ENCODE results near the gene NOP56. TPM values are rescaled to one million over a fixed set of nuclear protein-coding genes. Genes with fewer than 3 reads are reported as not detected.

NOP56 gene
- polyA plus RNA-seq, 5 donors, result 202 to 234 (median 211) TPM

DNA sequence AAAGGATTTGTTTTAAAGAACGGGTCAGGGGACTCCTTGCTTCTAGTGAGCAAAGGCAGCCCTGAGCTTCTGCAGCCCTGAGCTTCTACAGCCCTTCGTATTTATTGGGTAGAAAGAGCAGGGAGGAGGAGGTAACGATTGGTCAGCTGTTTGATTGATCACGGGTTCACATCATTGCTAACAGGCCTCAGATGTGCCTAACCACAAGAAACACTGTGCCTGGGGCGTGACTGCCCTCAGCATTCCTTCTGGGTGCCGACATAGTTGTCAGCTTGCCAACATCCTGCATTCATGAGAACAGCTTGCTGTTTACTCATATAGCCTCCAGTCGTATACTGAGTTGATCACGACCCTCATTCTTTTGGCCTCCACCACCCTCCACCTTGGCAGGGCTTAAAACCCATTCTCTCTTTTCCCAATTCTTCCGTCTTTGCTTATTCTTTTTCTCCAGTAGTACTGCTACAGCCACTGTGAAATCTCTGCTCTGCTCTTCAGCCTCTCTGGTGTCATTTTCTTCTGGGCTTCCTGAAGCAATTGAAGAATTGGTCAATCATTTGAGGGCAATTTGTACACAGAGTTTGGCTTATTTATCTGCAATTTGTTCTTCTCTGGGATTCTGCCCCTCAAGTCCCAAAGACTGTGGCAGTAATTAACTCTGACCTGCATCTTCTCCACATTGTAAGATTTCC lies 25.4 kb upstream of the NOP56 start:
- no peak for DNase-seq

DNA sequence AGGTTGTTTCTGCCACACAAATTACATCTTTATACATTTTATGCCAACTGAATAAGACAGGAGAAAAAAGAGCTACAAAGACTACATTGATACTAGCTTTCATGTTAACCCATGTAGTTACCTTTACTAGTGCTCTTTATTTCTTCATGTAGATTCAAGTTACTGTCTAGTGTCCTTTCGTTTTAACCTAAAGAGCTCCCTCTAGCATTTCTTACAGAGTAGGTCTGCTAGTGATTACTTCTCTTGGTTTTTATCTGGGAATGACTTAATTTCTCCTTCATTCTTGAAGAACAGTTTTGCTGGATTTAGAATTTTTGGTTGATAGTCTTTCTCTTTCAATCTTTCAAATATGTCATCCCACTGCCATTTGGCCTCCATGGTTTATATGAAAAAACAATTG lies 21.2 kb upstream of the NOP56 start:
- no peak for DNase-seq

DNA sequence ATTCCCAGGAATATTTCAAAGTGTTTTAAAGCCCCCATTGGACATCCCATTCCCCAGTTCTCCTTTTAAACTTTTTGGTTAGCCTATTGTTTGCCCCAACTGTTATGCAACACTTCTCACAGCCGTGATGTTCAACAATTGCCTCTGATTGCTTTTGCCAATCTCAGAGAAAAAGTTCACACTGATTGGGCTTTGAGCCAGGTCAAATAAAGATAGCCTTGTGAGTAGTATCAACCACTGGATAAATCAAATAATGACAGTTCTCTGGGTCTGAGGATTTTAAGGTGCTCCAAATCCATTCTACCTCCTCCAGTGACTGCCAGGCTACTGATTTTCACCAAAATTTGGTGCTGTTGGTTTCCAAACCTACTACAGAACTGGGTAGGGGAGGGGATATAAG lies 19.1 kb upstream of the NOP56 start:
- DNase-seq, result no peak

DNA sequence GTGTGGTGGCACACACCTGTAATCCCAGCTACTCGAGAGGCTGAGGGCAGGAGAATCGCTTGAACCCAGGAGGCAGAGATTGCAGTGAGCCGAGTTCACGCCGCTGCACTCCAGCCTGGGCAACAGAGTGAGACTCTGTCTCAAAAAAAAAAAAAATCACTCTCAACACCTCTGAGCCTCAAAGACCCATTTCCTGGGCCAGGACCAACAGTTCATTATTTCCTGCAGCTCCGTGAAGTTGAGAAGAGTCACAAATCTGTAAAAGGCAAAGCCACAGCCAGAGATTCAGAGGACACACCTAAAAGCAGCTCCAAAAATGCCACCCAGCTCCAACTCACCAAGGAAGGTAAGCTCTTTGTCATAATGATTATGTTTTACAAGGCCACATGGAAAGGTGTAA lies 15.2 kb upstream of the NOP56 start:
- DNase-seq, result no peak

DNA sequence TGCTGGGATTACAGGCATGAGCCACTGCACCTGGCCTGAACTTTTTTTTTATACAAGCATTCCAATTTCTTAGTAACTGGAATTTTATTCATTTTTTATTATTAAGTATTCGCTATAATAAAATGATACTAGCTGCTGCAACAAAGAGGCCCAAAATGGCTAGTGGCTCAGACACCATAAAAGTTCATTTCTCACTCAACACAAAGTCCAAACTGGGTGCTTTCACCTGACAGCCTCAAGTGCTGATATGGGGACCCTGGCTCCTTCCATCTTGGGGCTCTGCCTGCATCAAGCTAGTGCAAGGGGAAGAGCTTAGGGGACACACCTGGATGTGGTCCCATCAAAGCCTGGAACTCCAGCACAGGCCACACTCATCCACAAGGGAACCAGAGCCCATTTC lies 12.2 kb upstream of the NOP56 start:
- no peak for DNase-seq

DNA sequence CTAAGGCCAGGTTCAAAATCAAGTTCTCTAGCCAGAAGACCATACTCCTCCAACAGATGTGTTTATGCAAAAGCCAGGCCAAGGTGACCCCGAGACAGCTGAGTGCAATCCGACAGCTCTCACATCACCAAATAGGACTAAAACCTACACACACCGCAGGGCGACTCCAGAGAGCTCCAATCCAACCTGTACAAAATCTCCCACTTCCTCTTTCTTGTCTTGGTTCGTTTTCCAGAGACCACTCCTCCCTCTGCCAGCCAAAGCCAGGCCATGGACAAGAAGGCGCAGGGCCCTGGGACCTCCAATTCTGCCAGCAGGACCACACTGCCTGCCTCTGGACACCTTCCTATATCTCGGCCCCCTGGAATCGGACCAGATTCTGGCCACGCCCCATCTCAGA lies 11.5 kb upstream of the NOP56 start:
- DNase-seq, result no peak

DNA sequence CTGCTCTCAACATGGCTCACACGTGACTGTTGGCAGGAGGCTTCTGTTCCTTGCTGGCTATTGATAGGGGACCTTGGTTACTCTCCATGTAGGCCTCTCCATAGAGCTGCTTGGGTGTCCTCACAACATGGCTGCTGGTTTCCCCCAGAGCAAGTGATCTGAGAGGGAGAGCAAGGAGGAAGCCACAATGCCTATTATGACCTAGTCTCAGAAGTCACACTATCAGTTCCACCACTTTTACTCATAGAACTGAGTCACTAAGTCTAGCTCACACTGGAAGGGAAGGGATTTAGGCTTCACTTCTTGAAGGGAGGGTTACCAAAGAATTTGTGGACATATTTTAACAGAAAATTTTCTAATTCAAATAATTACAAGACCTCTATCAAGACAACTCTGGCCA lies 8.7 kb upstream of the NOP56 start:
- no peak for DNase-seq

DNA sequence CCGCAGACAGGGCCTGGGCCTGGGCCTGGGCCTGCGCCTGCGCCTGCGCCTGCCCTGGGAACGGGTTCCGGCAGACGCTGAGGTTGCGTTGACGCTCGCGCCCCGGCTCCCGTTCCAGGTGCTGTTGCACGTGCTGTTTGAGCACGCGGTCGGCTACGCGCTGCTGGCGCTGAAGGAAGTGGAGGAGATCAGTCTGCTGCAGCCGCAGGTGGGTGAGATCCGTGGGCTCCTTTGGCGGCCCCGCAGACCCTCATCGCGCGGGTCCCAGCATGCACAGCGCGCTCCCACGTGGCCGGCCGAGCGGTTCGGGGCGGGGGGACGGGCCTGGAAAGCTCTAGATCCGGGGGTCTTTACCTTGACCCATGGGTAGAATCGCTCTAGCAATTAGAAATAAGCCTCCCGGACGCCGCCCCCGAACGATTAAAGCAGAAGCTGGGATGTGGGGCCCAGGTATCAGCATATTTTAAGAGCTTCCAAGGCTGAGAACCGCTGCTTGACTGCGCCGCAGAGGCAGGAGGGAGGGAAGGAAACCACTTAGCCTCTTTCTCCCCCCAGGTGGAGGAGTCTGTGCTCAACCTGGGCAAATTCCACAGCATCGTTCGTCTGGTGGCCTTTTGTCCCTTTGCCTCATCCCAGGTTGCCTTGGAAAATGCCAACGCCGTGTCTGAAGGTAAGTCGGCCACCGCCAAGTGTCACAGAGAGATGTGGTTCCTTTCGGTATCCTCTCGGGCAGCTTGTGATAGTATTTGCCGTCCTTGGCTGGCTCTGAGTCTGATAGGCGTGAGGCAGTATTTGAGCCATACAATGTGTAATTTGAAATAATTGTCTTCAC lies 508 bp downstream of the NOP56 start:
- DNase-seq, result no peak

DNA sequence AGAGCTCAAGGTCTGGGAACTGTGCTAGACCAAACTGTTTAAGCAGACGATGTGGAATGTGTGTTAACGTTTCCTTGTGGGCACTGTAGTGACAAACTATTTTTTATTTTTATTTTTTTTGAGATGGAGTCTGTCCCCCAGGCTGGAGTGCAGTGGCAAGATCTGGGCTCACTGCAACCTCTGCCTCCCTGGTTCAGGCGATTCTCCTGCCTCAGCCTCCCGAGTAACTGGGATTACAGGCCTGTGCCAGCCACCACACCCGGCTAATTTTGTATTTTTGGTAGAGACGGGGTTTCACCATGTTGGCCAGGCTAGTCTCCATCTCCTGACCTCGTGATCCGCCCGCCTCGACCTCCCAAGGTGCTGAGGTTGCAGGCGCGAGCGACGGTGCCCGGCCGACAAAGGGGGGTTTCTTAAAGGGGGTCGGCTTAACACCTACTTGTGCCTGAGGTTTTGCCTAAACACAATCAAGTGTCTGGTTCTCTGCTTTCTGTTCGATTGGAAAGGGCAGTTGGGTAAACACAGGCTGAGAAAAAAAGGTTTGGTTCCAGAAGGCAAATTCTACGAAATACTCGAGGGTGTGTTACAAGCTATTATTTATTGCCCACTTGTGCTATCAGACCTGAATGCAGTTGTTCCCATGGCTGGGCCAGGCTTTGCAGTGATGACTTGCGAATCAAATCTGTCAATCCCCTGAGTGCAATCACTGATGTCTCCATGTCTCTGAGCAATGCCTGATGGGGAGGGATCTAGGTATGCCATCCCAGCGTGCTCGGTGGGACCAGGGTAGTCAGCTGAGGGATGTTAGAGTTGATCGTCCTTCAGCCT lies 1.3 kb downstream of the NOP56 start:
- no peak for DNase-seq

DNA sequence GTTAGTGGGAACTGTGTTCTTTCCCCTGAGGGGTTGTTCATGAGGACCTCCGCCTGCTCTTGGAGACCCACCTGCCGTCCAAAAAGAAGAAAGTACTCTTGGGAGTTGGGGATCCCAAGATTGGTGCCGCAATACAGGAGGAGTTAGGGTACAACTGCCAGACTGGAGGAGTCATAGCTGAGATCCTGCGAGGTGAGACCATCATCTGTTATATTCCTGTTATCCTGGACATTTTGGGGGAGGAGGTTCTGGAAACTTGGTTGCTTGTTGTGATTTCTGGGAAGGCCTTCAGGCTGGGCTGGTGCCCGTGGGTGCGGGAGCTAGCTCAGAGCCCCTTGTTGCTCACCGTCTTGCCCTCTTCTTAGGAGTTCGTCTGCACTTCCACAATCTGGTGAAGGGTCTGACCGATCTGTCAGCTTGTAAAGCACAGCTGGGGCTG lies 2.0 kb downstream of the NOP56 start:
- no peak for DNase-seq

DNA sequence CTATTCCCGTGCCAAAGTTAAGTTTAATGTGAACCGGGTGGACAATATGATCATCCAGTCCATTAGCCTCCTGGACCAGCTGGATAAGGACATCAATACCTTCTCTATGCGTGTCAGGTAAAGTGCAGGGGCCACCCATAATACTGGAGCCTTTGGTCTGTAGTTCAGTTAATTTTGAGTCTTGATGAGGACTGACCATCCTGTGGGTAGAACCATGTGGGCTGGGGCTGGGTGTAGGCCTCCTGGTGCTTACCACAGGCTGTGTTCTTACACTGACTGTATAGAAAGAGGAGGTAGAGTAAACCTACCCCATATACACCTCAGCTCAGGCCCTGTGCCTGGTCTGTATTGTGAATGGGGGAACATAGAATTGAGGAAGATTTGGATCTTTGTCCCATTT lies 2.4 kb downstream of the NOP56 start:
- no peak for DNase-seq

DNA sequence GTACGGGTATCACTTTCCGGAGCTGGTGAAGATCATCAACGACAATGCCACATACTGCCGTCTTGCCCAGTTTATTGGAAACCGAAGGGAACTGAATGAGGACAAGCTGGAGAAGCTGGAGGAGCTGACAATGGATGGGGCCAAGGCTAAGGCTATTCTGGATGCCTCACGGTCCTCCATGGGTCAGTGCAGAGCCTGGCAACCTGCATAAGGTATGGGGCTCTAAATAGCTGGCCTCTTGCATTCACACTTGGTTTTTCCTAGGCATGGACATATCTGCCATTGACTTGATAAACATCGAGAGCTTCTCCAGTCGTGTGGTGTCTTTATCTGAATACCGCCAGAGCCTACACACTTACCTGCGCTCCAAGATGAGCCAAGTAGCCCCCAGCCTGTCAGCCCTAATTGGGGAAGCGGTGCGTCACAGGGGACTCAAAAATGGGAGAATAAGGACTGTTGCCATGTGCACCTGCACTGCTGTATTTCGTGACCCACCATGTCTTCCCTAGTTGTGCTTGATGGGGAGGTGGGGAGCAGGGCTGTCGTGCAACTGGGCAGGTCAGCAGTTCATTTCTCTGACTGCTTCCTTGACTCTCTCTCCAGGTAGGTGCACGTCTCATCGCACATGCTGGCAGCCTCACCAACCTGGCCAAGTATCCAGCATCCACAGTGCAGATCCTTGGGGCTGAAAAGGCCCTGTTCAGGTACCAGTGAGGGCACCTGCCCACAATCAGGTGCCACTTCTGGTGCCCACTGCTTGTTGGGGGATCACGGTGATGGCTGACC lies 3.1 kb downstream of the NOP56 start:
- no peak for DNase-seq

DNA sequence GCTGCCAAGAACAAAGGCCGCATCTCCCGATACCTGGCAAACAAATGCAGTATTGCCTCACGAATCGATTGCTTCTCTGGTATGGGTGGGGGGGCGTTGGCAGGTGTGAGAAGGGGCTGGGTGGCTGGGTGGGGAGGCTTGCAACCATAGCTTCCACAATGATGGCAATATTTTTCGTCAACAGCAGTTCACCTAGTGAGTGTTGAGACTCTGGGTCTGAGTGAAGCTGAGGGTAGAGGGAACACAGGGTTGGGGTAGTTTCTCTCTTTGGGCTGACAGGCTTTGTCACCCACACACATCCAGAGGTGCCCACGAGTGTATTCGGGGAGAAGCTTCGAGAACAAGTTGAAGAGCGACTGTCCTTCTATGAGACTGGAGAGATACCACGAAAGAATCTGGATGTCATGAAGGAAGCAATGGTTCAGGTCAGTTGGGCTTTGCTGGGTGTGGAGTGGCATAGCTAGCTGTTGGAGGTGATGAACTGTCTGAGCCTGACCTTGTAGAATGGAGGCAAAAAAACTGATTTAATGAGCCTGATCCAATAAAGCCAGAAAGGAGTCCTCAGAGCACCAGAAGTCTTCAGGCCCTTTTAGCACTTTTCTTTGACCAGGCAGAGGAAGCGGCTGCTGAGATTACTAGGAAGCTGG lies 4.2 kb downstream of the NOP56 start:
- no peak for DNase-seq

DNA sequence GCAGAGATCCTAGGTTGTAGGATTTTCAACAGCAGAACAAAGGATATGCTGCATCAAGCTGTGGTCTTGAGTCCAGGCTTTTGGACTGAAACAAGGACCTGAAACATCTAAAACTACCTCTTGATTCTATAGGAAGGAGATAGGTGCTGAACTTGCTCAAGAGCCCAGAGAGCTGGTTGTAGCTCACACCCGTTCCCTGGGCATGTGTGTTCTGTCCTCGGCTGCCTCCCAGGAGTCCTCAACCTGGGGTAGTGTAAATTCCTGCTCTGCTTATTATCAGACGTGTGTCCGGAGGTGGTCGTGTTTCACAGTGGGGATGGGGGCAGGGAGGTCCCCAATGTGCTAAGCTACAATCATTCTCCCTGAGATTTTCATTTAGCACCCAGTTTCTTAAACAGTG lies 4.8 kb downstream of the NOP56 start:
- no peak for DNase-seq

DNA sequence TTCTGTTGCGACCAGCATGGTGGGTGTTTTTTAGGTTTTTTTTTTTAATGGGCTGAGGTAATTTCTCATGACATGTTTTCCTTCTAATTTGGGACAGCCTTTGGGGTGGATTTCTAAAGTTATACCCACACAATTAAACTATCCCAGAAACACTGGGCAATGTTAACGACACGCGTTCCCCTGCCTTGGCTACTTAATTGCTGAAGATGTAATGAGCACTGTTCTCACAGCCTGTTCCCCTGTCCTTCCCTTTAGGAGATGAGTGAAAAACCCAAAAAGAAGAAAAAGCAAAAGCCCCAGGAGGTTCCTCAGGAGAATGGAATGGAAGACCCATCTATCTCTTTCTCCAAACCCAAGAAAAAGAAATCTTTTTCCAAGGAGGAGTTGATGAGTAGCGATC lies 5.2 kb downstream of the NOP56 start:
- DNase-seq, result no peak

DNA sequence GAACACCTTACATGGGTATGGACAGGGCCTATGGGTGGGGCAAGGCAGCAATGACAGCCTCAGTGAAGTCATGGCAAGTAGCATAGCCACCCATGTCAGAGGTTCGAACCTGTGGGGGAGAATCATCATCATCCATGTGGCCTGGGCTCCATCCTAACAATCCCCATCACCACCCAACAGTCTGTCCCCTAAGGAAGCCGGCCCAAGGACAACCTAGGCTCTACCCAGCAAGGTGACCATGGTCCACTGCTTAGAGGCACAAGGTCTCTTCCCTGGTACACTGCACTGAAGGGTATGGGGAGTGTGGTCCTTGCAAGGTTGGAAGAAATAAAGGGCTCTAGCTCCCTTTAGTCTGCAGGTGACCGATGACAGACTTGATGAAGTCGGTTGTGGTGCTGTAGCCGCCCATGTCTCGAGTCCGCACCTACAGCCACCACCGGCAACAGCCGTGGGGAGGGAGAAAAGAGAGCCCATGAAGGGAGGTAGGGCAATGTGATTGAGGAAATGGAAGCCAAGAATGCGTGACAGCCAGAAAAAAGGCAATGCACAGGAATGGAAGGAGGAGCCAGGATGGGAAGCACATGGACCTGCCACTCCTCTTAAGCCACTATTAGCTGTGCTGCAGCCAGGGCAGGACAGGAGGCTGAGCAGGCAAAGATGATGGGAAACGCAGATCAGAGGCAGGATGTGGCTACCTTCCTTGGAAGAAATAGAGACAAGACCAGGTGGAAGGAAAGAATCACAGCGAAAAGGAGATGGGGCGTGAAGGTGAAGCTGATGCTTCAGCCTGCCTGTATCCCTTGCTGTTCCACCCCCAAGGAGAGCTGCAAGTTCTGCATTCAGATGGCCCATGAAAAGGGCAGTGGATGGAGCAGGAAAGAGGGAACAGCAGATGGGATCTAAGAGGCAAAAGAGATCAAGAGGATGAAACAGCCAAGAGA lies 6.3 kb downstream of the NOP56 start:
- DNase-seq, result no peak

DNA sequence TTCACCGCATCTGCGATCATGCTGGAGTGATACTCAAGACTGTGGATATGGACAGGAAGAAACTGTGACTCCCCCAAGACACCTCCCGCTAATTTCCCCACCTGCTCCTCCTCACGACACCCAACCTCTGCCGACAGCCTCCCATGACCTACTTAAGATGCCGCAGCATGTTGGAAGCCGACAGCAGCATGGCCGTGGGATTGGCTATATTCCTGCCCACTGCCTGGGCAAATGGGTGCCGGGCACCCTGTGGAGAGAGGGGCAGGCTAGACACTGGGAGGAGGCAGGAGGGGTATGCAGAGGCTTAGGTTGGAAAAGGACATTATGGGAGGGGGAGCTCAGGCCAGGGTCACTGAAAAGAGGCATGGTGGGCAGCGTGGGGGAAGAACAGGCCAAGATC lies 7.1 kb downstream of the NOP56 start:
- no peak for DNase-seq

DNA sequence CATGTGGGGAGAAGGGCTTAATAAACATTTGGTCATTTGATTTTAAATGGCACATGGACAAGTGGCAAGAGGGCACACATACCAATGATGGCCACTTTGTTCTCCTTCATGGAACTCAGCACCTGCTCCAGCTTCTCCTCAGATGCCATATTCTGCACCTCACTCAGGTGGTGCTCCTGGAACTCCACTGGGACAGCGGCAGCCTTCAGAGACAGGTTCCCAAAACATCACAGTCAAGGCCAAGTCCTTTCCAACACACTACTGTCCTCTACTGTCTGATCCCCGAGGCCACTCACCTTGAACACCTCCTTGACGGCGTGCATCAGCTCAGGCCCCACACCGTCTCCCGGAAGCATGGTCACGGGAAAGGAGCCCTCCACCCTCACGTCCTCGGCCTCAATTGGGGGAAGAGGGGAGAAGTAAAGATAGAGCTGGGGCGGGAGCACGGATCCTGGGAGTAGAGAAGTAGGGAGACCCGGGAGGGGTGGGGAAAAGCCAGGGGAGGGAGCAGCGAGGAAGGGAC lies 11.0 kb downstream of the NOP56 start:
- no peak for DNase-seq

DNA sequence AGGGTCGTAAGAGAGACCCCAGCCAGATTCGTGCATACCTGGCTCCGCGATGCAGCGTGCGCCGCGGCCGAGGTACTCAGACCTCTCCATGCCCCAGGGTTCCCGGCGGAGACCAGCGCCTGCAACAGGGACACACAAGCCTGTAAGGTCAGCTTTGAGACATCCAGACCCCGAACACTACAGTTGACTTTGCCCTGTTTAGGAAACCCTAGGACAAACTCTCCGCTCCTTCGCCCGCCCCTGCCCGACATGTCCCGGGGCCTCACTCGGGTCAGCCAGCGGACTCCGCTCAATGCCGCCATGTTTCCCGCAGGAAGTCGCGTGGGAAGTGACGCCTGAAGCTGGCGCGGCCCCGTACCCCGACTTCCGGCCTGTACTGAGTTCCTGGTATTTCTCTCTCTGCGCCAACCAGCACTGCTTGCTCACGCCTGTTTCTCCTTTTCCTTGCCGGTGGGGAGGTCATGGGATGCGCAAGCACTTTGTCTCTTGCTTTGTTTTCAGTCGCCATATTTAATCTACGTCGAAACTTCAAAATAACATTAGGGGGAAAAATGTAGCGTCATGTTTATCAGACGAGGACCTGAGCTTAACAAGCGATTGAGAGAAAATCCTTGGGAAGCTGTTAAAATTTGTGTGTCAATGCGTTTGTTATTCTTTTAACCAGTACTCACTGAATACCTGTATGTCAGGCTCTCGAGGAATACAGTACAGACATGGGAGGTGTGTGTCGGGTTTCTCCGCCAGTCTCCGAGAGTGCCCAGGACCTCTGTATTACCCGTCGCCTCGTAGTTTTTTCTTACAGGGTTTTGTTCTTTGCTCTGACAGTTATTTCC lies 11.7 kb downstream of the NOP56 start, which contains the start of gene IDH3B:
IDH3B (minus strand) TSS at position 330 of the 833 bp plus-strand sequence; CDS start at position 302, 28 bp downstream.
- peak; percentile 88 to 91 for DNase-seq
